DOHH2 (cell line): Measurements from ENCODE around the gene AUTS2.

Source experiments
- H3F3A ChIP-seq: fragments of 200-600 bp; sonication (generic), shearing (Covaris generic); 2 replicates; pipeline ENCODE4 v1.6.0; 2016; ENCODE audit warnings: antibody characterized with exemption, mild to moderate bottlenecking; ENCODE audit not compliant: control insufficient read depth, insufficient read depth
- H3K27ac ChIP-seq: fragments of 200-600 bp; sonication (generic); 2 replicates; pipeline ENCODE4 v1.5.1; 2014; ENCODE audit warnings: low read depth, mild to moderate bottlenecking, low read length, moderate library complexity
- H3K27me3 ChIP-seq: fragments of 200-600 bp; sonication (generic); 2 replicates; pipeline ENCODE4 v1.6.1; 2014; ENCODE audit warnings: mild to moderate bottlenecking, low read length, mixed read lengths; ENCODE audit not compliant: control insufficient read depth
- H3K36me3 ChIP-seq: fragments of 200-600 bp; sonication (generic); 2 replicates; pipeline ENCODE4 v1.6.1; 2014; ENCODE audit warnings: mild to moderate bottlenecking, low read length, moderate library complexity, mixed read lengths; ENCODE audit not compliant: control insufficient read depth
- H3K4me1 ChIP-seq: fragments of 200-600 bp; sonication (generic); 2 replicates; pipeline ENCODE4 v1.6.1; 2014; ENCODE audit warnings: mild to moderate bottlenecking, low read length, mixed read lengths; ENCODE audit not compliant: control insufficient read depth
- H3K4me2 ChIP-seq: fragments of 200-600 bp; sonication (generic); 2 replicates; pipeline ENCODE4 v1.6.0; 2014; ENCODE audit warnings: mild to moderate bottlenecking, low read length, moderate library complexity
- H3K4me3 ChIP-seq: fragments of 200-600 bp; sonication (generic); 2 replicates; pipeline ENCODE4 v1.5.1; 2014; ENCODE audit warnings: mild to moderate bottlenecking, low read length, mixed read lengths
- H3K79me2 ChIP-seq: fragments of 200-600 bp; sonication (generic); 2 replicates; pipeline ENCODE4 v1.6.1; 2014; ENCODE audit warnings: mild to moderate bottlenecking, low read length, mixed read lengths; ENCODE audit not compliant: control insufficient read depth
- H3K9me2 ChIP-seq: fragments of 200-600 bp; sonication (generic); replicated peaks from 2 replicates; pipeline ENCODE4 v1.6.1; 2014; ENCODE audit warnings: mild to moderate bottlenecking, low read length, mixed read lengths; ENCODE audit not compliant: control insufficient read depth
- H3K9me3 ChIP-seq: fragments of 200-600 bp; sonication (generic); 2 replicates; pipeline ENCODE4 v1.6.1; 2014; ENCODE audit warnings: antibody characterized with exemption, low read length, mixed read lengths; ENCODE audit not compliant: control insufficient read depth, insufficient read depth
- H4K20me1 ChIP-seq: fragments of 200-600 bp; sonication (generic); 2 replicates; pipeline ENCODE4 v1.6.0; 2014; ENCODE audit warnings: low read depth, mild to moderate bottlenecking, antibody characterized with exemption, low read length, moderate library complexity; ENCODE audit not compliant: control insufficient read depth, insufficient read depth
- CTCF ChIP-seq: fragments of 200-600 bp; sonication (generic); IDR thresholded peaks from one replicate; pipeline ENCODE4 v1.5.1; 2014; ENCODE audit warnings: antibody characterized with exemption, mild to moderate bottlenecking, low read depth, low read length; ENCODE audit not compliant: poor library complexity, severe bottlenecking
- EZH2phosphoT487 ChIP-seq: fragments of 200-600 bp; sonication (generic); IDR thresholded peaks from 2 replicates; pipeline ENCODE4 v1.6.1; 2017; ENCODE audit warnings: borderline replicate concordance, mild to moderate bottlenecking, antibody characterized with exemption, low read length, moderate library complexity, mixed read lengths

The AUTS2 gene

DNA sequence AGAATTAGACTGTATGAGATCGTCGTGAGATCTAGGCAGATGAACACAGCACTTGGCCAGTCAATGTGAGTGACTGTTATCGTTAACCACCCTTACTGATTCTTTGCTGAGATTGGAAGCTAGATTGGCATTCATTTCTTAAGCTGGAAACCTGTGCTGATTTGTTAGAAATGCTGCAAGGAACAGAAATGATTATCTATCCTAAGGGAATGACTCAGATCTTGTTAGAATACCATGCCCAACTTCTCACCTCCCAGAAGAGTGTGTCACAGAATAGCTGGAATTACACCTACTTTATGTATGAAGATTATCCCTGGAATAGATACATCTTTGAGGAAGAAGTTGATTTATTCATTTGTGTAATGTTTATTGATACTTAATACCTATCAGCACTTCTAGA lies 275.2 kb downstream of the AUTS2 start:
- no peaks in the 10 kb centered on the region for H3K9me2 ChIP-seq
- TF ChIP-seq EZH2phosphoT487 (no peak), CTCF (no peak)
- H3K27ac ChIP-seq: no peak overlapping the region
- no peaks in the 10 kb centered on the region for H3K36me3 ChIP-seq
- H3K79me2 ChIP-seq: peaks cover 76% of the 10 kb centered on the region
- H3K4me3 ChIP-seq: no peak overlapping the region
- H3K27me3 ChIP-seq: no peaks in the 10 kb centered on the region
- no peaks in the 10 kb centered on the region for H3K9me3 ChIP-seq
- H3K4me1 ChIP-seq: peaks cover 18% of the 10 kb centered on the region
- peaks cover 5% of the 10 kb centered on the region; the same call in 1 of the 2 replicates for H4K20me1 ChIP-seq
- H3F3A ChIP-seq: no peaks in the 10 kb centered on the region
- H3K4me2 ChIP-seq: no peak overlapping the region

DNA sequence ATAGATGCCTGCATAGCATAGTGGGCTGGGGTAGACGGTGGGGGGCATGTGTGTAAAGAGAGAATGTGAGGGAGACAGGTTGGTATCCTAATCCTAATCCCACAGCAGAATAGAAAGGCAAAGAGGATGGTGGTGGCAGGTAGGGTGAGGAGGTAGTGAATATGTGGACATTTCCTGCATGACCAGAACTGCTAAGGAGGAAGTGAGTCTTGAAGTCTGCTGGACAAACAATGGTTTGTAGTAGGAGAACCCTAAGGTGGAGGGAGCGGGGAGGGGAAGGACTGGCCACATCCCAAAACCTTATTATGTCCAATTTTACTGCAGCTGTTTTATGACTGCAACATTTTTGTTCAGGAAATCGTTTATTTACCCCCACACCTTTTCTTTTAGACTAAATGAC lies 279.7 kb downstream of the AUTS2 start:
- H3K4me1 ChIP-seq: peaks cover 36% of the 10 kb centered on the region
- TF ChIP-seq CTCF (no peak), EZH2phosphoT487 (no peak)
- H3K4me3 ChIP-seq: no peak overlapping the region
- no peaks in the 10 kb centered on the region for H3F3A ChIP-seq
- peaks cover 74% of the 10 kb centered on the region for H3K79me2 ChIP-seq
- no peaks in the 10 kb centered on the region for H3K27me3 ChIP-seq
- no peaks in the 10 kb centered on the region for H3K9me3 ChIP-seq
- H3K4me2 ChIP-seq: no peak overlapping the region
- H3K27ac ChIP-seq: no peak overlapping the region
- H4K20me1 ChIP-seq: peaks cover 5% of the 10 kb centered on the region; the same call in 1 of the 2 replicates
- no peaks in the 10 kb centered on the region for H3K9me2 ChIP-seq
- H3K36me3 ChIP-seq: no peaks in the 10 kb centered on the region

GRCh38 chr7:69878591-69878990 lies 280.3 kb downstream of the AUTS2 start:
- H4K20me1 ChIP-seq: peaks cover 5% of the 10 kb centered on the region; the same call in 1 of the 2 replicates
- H3K27me3 ChIP-seq: no peaks in the 10 kb centered on the region
- no peak overlapping the region for H3K27ac ChIP-seq
- H3K9me2 ChIP-seq: no peaks in the 10 kb centered on the region
- peaks cover 31% of the 10 kb centered on the region for H3K4me1 ChIP-seq
- no peaks in the 10 kb centered on the region for H3K9me3 ChIP-seq
- H3F3A ChIP-seq: no peaks in the 10 kb centered on the region
- H3K79me2 ChIP-seq: peaks cover 72% of the 10 kb centered on the region
- H3K4me3 ChIP-seq: no peak overlapping the region
- TF ChIP-seq CTCF (no peak), EZH2phosphoT487 (no peak)
- H3K36me3 ChIP-seq: no peaks in the 10 kb centered on the region
- no peak overlapping the region for H3K4me2 ChIP-seq
